Measurements from ENCODE around the gene EDAR.

Gene EDAR

GRCh38 chr2:108994178-108994577 lies 5.2 kb upstream of the EDAR start:
- TF ChIP-seq CTCF (IDR thresholded peaks at IDR 0.05; ENCODE audit: borderline replicate concordance, control extremely low read depth, extremely low read depth, insufficient read depth, missing control alignments), result no peak

GRCh38 chr2:108993095-108993937 lies 4.3 kb upstream of the EDAR start:
- TF ChIP-seq CTCF (IDR thresholded peaks at IDR 0.05; ENCODE audit: borderline replicate concordance, control extremely low read depth, extremely low read depth, insufficient read depth, missing control alignments), result no peak
- DNase-seq (ENCODE audit: low spot score), result no peak
- in situ Hi-C loops (cut with MboI; ENCODE audit: low sequenced_read_pairs, unreplicated experiment), result no loop called here

More at GRCh38 chr2:108994178-108994577, 5.2 kb upstream of the EDAR start:
- no peak for DNase-seq (ENCODE audit: low spot score)
- in situ Hi-C loops (cut with MboI; ENCODE audit: low sequenced_read_pairs, unreplicated experiment), result no loop called here

- DNase-seq (ENCODE audit: low spot score), result no peak
- no peak for TF ChIP-seq CTCF (IDR thresholded peaks at IDR 0.05; ENCODE audit: borderline replicate concordance, control extremely low read depth, extremely low read depth, insufficient read depth, missing control alignments)
- in situ Hi-C loops (cut with MboI; ENCODE audit: low sequenced_read_pairs, unreplicated experiment), result no loop called here
Observed at GRCh38 chr2:108988076-108988795, 784 bp downstream of the EDAR start.

GRCh38 chr2:108986916-108987510 lies 2.0 kb downstream of the EDAR start:
- no peak for TF ChIP-seq CTCF (IDR thresholded peaks at IDR 0.05; ENCODE audit: borderline replicate concordance, control extremely low read depth, extremely low read depth, insufficient read depth, missing control alignments)
- no peak for DNase-seq (ENCODE audit: low spot score)
- in situ Hi-C loops (cut with MboI; ENCODE audit: low sequenced_read_pairs, unreplicated experiment), result no loop called here

GRCh38 chr2:108983610-108984009 lies 5.4 kb downstream of the EDAR start:
- DNase-seq (ENCODE audit: low spot score), result no peak
- in situ Hi-C loops (cut with MboI; ENCODE audit: low sequenced_read_pairs, unreplicated experiment), result no loop called here
- TF ChIP-seq CTCF (IDR thresholded peaks at IDR 0.05; ENCODE audit: borderline replicate concordance, control extremely low read depth, extremely low read depth, insufficient read depth, missing control alignments), result no peak

GRCh38 chr2:108983061-108983460 lies 6.0 kb downstream of the EDAR start:
- DNase-seq (ENCODE audit: low spot score), result no peak
- in situ Hi-C loops (cut with MboI; ENCODE audit: low sequenced_read_pairs, unreplicated experiment), result no loop called here
- no peak for TF ChIP-seq CTCF (IDR thresholded peaks at IDR 0.05; ENCODE audit: borderline replicate concordance, control extremely low read depth, extremely low read depth, insufficient read depth, missing control alignments)

Measured in GM13976 (cell line).